GM10266 (cell line): ENCODE results near the gene ETS1.

Source experiments
- DNase-seq: peaks from one replicate; pipeline ENCODE4 v3.0.0; 2012; ENCODE audit errors: extremely low spot score
- TF ChIP-seq, protein P1 (sequence below): IDR thresholded peaks from 2 replicates; pipeline ENCODE4 v1.5.1; 2012; ENCODE audit warnings: mild to moderate bottlenecking, low read depth; ENCODE audit not compliant: control insufficient read depth, insufficient read depth; ENCODE audit errors: missing control alignments

ETS1 gene

DNA sequence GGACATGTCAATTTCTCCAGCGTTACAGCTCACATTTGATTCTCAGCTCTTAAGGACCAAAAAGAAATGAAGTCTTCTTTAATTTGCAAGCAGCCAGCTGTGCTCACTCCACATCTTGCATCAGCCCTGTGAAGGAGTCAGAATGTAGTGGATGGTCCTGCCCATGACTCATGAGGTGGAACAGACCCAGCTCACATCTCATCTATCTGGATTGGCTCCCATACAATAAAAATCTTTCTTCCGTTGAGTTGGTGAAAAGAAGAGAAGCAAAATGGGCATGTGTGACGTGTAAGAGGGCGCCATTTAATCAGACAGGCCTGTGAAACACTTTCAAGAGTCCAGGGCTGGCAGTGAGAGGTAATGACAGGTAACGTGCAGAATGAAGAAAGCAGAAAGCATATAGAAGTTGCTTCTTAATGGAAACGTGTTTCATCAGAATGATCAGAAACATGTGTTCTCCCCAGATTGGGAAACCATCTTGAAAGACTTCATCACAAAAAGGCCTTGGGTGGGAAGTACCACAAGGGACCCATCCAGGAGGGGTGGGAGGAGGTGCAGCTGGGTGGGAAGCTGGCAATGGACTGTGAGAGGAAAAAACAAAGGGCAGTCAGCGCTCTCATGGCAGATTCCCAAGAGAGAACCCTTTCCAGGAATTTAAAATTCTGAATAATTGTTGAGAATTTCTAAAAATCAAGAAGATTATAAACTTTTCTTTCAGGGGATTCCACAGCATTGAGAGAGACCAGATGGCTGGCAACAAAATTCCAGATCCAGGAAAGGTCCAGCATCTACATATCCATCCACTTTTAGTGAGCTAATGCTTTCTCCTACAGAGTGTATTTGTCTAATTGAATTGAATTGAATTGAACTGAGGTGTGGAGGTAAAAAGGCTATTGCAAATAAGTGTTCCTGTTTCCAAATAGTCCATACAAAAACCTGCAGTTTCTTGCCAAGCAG is 57.0 kb downstream of the ETS1 start:
- TF ChIP-seq, protein P1, sequence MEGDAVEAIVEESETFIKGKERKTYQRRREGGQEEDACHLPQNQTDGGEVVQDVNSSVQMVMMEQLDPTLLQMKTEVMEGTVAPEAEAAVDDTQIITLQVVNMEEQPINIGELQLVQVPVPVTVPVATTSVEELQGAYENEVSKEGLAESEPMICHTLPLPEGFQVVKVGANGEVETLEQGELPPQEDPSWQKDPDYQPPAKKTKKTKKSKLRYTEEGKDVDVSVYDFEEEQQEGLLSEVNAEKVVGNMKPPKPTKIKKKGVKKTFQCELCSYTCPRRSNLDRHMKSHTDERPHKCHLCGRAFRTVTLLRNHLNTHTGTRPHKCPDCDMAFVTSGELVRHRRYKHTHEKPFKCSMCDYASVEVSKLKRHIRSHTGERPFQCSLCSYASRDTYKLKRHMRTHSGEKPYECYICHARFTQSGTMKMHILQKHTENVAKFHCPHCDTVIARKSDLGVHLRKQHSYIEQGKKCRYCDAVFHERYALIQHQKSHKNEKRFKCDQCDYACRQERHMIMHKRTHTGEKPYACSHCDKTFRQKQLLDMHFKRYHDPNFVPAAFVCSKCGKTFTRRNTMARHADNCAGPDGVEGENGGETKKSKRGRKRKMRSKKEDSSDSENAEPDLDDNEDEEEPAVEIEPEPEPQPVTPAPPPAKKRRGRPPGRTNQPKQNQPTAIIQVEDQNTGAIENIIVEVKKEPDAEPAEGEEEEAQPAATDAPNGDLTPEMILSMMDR = no peak
- DNase-seq = no peak

DNA sequence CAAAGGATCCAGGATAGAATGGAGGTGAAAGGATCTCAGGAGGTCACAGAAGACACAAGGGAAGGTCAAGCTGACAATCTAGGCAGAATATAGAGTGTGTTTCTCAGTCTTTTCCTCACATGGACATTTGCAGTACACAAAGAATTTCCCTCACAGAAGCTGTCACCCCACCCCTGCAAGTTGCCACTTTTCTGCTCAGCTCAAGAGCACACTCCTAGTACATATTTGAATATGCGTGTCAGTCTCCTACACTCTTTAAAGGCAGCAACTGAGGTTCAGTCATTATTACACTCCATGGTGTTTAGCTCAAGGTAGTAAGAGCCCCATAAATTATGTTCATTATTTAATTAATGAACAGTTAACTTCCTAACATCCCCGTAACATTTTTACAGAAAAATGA is 59.1 kb downstream of the ETS1 start:
- TF ChIP-seq, protein P1 = no peak
- DNase-seq = no peak

DNA sequence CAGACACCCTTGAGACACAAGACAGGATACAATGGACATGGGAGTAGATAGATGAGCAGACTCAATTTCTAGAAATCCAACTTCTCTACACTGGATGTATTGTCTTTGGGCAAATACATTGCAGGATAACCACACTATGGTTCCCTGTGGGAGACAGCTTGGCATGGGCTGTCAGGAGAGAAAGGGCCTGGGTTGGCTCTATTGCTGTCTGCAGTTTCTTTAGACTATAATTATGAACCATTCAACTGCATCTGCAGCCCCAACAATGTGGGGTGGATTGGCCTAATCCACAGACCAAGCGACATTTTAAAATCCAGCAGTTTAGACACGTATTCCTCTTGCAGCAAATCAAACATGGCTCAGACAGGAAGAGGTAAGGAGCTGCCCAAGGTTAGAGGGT is 60.3 kb downstream of the ETS1 start:
- TF ChIP-seq, protein P1 = no peak
- no peak for DNase-seq

DNA sequence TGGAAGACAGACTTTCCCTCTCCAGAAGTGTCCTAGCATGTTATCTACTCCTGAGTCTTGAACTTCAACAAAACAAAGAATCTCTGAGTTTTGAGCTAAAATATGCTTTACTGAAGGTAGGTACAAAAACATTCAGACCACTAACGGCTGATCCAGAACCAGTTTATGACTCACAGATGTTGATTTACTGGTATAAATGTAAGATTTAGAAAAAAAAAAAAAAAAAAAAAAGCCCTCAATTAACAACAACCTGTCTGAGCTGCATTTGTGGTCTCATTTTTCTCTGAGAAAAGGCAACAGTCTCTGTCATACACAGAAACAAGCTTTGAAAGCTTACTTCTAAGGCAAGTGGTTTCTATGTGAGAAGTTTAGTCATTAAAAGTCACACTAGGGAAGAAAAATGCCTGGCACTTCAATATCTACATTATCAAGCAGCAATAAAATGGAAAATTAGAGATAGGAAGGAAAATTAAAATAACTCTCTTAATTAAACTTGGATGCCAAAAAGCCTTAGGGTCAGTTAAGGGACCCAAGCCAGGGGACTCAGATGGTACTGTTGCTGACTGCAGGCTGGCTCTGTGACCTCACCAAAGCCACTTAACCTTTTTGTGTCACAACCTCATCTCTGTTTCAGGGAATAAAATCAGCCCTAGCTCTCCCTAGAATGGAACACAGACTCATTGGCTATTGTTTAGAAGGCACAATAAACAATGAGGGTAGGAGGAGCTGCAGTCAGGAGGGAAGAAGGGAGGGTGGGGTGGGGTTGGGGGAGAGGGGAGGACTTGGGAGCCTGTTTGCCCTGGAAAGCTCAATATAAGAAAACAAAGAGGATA is 61.7 kb downstream of the ETS1 start:
- TF ChIP-seq, protein P1 = no peak
- no peak for DNase-seq

DNA sequence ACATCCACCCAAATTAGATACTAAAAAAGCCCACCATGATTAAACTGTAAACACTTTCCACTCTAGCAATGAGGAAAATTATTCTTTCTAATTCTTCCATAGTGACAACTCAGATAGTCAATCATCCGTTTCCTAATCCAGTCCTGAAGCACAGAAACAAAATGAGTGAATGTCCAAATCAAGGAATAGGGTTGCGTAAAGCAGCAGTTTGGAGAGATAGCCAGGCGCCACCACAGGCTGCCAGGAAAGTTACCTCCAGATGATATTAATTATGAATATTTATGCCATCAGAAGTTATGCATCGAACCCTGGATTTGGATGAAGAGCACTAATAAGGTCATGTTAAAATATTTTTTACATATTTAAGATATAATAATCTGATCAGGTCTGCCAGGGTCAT is 63.2 kb downstream of the ETS1 start:
- TF ChIP-seq, protein P1 = no peak
- DNase-seq = no peak

DNA sequence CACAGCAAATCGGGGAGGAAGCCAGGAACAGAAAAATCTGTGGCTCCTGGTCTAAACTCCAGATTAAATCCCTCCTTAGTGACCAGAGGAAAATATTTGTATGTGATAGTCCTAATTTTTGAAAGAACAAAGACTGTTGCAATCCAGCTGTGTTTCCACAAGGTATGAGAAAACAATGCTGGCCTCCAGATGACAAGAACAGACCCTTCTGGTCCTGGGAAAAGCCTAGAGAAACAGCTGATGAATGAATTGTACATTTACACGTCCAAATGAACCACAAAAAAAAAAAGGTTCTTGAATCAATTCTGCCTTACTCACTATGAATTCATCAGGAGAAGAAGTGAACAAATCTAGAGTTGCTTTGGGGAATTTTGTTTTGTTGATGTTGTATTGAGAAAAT is 63.7 kb downstream of the ETS1 start:
- DNase-seq = no peak
- TF ChIP-seq, protein P1 = no peak
